HG02852 (cell line): Measurements from ENCODE around the gene XAGE2.

Source experiments
- ATAC-seq: cut with Tn5 transposase; IDR thresholded peaks from one replicate; pipeline ENCODE4 v1.9.1; 2021; ENCODE audit warnings: mild to moderate bottlenecking, moderate library complexity; ENCODE audit not compliant: unreplicated experiment

Gene XAGE2

GRCh38 chrX:52422884-52423283 is 54.1 kb downstream of the XAGE2 start:
- no peak for ATAC-seq

GRCh38 chrX:52424656-52425055 is 55.8 kb downstream of the XAGE2 start:
- ATAC-seq, result no peak
